Activated CD8-positive, alpha-beta memory T cell treated with anti-CD3 and anti-CD28 coated beads, Interleukin-2, amount 50 U/mL, for 24 hours (primary cell): ENCODE data around the gene UGT2B28.
"Not testable (repeated sequence)": the region's sequence is repeated elsewhere in the genome, so short reads cannot be mapped to it uniquely, and the experiment has no call there.

Experiments
- DNase-seq: peaks from one replicate; pipeline ENCODE4 v3.0.0-alpha.2; 2020; ENCODE audit errors: extremely low read depth

UGT2B28 gene

GRCh38 chr4:69280081-69280480 lies at the start of gene UGT2B28:
UGT2B28 (plus strand) TSS chr4:69280475; CDS start chr4:69280501, 26 bp downstream.
- not testable (repeated sequence) for DNase-seq

GRCh38 chr4:69239092-69239491 lies 41.2 kb upstream of the UGT2B28 start:
- DNase-seq: no peak

DNA sequence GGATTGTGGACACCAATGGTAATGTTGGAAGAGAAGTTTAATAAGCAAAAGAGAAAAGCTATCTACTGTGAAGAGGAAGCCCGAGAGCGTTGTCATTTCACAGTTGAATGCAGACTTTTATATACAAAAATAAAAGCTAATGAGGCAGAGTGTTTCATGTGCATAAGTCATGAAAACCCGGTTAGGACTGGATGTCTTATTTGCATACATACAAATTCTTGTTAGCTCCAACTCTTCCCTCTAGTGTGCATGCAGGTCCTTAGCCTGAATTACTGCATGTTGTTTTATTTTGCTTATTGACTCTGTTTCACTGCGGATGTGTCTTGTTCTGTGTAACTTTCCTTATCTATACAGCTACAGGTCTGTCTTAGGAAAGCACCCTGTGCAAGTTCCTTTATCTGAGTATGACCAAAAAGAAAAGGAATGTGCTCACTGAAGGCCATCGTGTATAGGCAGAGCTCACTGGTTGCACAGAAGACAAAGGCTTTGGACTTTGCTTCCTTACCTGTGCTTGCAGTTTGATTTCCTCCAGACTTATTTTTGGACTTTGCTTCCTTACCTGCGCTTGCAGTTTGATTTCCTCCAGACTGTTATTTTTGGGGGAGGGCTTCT lies 40.6 kb upstream of the UGT2B28 start:
- DNase-seq: no peak

DNA sequence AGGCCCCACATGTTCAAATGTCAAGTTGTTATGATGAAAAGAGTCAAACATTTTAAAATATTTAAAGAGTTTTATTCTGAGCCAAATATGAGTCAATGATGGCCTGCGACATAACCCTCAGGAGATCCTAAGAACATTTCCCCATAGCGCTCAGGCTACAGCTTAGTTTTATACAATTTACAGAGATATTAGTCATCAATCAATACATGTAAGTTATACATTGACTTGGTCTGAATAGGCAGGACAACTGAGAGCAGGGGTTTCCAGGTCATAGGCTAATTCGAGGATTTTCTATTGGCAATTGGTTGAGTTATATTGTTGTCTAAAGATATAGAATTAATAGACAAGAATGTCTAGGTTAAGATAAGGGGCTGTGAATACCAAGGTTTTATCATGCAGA lies 39.5 kb upstream of the UGT2B28 start:
- not testable (repeated sequence) for DNase-seq

GRCh38 chr4:69241746-69242145 lies 38.5 kb upstream of the UGT2B28 start:
- not testable (repeated sequence) for DNase-seq

- not testable (repeated sequence) for DNase-seq
These were observed 37.6 kb upstream of the UGT2B28 start for GRCh38 chr4:69242562-69243240.

DNA sequence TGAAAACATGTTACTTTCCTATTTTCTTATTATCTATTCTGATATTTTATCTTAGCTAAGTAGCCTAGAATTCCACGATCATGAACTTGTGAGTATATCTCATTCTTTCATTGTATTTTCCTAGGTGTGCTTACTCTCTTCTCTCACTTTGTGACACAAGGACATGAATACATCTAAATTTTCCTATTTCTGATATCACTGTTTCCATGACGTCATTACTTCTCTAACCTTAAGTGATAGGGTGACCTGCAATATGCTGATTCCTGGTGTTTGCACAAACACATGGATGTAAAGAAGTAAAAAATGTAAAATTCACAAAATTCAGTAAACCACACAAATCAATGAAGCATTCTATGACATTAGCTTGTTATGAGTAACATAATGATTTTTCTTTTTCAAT lies 29.4 kb upstream of the UGT2B28 start:
- not testable (repeated sequence) for DNase-seq

DNA sequence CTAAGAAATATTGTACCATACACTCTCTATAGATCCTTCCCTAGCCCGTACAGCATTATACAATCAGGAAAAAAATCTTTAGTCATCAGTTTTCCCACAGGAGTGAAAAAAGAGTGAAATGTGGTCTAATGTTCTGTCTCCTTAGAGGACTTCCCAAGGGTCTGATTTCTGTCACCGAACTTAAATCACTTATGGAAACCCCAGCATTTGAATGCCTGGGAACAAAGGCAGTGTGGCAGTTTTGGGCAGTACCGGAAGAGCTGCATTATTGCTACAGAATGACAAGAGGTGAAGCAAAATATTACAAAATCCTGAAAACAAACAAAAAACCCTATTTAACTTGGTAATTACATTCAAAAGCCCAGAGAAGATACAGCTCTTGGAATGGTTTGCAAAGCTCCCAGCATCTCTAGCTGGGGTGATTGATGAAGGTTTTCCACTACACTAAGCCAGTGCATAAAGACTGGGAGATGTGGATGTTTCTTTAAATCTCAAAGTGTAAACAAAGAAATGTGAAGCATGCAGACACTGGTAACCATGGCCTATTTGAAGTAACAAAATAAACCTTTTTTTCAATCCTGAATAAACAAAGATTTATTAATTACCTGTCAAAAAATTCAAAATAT lies 27.0 kb upstream of the UGT2B28 start:
- not testable (repeated sequence) for DNase-seq

- not testable (repeated sequence) for DNase-seq
These were observed 11.7 kb upstream of the UGT2B28 start for GRCh38 chr4:69268612-69269011.

DNA sequence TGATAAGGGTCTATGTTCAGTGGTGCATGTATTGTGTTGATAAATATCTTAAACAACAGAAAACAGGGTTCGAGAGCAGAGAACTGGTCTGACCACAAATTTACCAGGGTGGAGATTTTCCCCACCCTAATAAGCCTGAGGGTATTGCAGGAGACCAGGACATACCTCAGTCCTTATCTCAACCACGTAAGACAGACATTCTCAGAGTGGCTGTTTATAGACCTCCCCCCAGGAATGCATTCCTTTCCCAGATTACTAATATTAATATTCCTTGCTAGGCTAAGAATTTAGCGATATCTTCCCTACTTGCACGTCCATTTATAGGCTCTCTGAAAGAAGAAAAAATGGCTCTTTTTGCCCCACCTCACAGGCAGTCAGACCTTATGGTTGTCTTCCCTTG lies 16.1 kb downstream of the UGT2B28 start:
- DNase-seq: not testable (repeated sequence)

GRCh38 chr4:69308426-69309033 lies 28.3 kb downstream of the UGT2B28 start:
- DNase-seq: not testable (repeated sequence)

DNA sequence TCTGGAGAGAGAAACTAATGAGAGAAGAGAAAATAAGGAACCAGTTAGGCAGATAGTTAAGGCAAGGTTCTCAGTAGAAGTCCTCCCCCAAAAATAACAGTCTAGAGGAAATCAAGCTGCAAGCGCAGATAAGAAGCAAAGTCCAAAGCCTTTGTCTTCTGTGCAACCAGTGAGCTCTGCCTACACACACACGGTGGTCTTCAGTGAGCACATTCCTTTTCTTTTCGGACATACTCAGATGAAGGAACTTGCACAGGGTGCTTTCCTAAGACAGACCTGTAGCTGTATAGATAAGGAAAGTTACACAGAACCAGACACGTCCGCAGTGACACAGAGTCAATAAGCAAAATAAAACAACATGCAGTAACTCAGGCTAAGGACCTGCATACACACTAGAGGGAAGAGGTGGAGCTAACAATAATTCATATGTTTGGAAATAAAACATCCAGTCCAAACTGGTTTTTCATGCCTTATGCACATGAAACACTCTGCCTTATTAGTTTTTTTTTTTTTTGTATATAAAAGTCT lies 29.3 kb downstream of the UGT2B28 start:
- not testable (repeated sequence) for DNase-seq

- DNase-seq: not testable (repeated sequence)
These were observed 30.0 kb downstream of the UGT2B28 start for GRCh38 chr4:69310262-69310661.

DNA sequence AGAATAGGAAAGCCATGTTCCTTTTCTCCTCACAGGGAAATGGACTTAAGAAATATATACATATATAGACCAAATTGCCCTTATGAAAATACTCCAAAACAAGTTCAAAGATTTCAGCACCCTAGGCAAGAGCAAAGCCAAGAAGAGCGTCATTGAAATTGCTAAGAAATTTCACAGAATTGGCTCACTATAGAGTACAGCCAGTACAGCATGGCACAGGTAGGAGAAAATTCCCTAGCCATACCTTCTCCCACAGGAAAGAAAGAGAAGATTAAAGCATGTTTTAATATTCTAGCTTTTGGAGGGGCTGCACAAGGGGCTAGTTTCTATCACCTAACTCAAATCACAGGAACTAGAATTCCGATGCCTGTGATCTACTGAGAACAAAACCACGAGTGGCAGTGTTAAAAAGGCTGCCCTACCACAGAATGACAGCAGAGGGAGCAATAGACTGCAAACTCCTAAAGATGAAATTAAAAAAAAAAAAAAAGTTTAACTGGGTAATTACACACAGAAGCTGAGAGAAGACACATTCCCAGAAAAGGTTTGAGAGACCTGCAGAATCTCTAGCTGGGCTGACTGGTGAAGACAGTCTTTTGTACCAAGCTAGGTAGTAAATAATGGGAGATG lies 37.5 kb downstream of the UGT2B28 start:
- DNase-seq: not testable (repeated sequence)

DNA sequence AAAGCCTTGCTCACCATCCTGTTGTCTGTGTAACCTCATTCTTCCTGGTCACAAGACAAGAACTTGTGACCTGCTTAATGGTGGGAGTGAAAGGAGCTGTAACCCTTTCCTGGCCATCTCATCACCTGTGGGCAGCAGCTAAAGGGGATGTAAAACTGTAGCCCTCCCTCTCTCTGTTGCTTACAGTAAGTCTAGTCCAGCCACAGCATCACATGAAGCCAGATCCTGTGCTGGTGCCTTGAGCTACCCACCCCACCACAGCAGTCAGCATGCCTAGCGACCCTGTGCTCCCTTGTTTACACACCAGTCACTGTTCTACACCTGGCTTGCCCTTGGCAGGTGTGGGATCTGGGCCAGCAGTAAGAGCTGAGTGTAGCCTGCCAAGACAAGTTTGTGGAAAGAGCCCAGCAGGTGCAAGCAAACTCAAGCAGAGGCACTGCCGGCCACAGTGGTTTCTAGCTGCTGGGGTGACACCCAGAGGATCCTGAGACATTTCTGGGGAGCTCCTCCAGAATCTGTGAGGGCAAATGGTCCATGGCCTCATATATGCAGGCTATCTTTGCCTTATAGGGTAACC lies 41.0 kb downstream of the UGT2B28 start:
- DNase-seq: no peak

GRCh38 chr4:69322055-69322454 lies 41.8 kb downstream of the UGT2B28 start:
- no peak for DNase-seq

DNA sequence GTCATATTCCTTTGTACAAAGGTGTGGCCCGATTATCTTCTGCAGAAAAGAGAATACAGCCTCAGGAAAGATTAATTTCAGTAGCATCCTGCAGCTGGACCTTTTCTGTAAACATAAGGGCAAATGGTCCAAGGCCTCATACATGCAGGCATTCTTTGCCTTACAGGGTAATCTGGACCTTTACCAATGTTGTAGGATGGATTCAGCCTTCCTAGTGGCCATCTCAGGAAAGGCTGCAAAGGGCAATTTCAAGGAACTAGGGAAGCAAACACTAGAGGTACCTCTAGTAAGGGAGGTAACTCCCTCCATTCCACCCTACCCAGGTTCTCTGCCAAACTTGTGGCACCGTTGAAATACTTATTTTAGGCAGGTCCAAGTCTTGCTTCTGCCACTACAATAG lies 43.0 kb downstream of the UGT2B28 start:
- DNase-seq: no peak

DNA sequence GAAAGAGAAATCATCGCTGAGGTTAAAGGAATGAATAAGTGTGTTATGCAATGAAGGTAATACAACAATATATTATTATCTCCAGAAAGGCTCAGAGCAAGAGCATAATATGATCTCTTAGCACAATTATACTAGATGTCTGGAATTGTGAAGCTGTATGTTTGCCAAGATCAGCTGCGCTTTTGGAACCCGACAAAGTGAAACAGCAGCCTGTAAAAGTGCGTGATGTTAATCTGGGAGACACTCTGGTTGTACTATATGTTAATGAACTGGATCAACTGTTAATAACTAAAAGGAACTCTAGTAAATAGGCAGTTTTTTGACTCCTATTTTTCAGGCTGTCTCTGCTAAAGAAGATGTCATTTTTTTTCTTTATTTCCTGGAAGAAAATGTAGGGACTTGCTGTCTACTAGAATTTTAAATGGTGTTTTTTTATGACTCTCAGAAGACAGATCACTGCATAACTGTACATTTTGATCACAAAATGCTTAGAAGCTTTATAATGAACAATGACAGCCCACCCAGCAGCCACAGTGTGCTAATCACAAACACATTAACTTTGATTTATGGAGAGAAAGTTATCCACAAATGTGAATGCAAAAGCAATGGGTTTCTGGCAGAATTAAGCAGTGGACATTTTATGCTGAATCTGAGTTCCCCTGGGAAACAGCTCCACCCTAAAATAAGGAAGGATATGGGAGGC lies 50.2 kb downstream of the UGT2B28 start:
- DNase-seq: no peak

GRCh38 chr4:69331304-69331703 lies 51.0 kb downstream of the UGT2B28 start:
- DNase-seq: not testable (repeated sequence)

GRCh38 chr4:69335485-69335884 lies 55.2 kb downstream of the UGT2B28 start:
- not testable (repeated sequence) for DNase-seq

DNA sequence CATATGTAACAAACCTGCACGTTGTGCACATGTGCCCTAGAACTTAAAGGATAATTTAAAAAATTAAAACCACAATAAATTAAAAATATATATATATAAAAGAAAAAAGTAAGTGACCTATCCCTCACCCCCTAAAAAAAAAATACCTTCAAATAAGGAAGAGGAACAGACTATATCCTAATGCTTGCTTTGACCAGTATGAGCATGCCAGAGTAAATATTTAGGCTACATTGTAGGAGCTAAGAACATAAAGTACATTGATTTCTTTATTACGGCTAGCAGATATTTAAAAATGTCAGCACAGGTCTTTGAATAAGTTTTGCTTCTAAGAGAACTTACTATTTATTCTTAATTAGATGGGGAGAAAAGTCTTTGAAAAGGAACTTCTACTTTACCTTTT lies 62.8 kb downstream of the UGT2B28 start:
- DNase-seq: not testable (repeated sequence)
